ENCODE measurements around the gene CFL1.

The CFL1 gene

GRCh38 chr11:65869643-65870306, 11.8 kb upstream of the CFL1 start:
- no peak for DNase-seq (ENCODE audit: low spot score)

GRCh38 chr11:65868907-65869306, 10.9 kb upstream of the CFL1 start:
- no peak for DNase-seq (ENCODE audit: low spot score)

GRCh38 chr11:65868076-65868667, 10.2 kb upstream of the CFL1 start:
- no peak for DNase-seq (ENCODE audit: low spot score)

GRCh38 chr11:65867284-65868071, 9.5 kb upstream of the CFL1 start:
- DNase-seq (ENCODE audit: low spot score): no peak

GRCh38 chr11:65866509-65867283, 8.7 kb upstream of the CFL1 start:
- no peak for DNase-seq (ENCODE audit: low spot score)

GRCh38 chr11:65865550-65866172, 7.7 kb upstream of the CFL1 start:
- DNase-seq (ENCODE audit: low spot score): no peak

- no peak for DNase-seq (ENCODE audit: low spot score)
Observed at GRCh38 chr11:65864706-65865471, 6.9 kb upstream of the CFL1 start.

- no peak for DNase-seq (ENCODE audit: low spot score)
Observed at GRCh38 chr11:65863889-65864705, 6.1 kb upstream of the CFL1 start.

- no peak for DNase-seq (ENCODE audit: low spot score)
Observed at GRCh38 chr11:65862941-65863888, 5.2 kb upstream of the CFL1 start.

- DNase-seq (ENCODE audit: low spot score): no peak
Observed at GRCh38 chr11:65862191-65862735, 4.3 kb upstream of the CFL1 start.

- no peak for DNase-seq (ENCODE audit: low spot score)
Observed at GRCh38 chr11:65861533-65862183, 3.7 kb upstream of the CFL1 start.

- DNase-seq (ENCODE audit: low spot score): no peak
Observed at GRCh38 chr11:65861165-65861505, 3.2 kb upstream of the CFL1 start.

GRCh38 chr11:65860278-65861164, 2.5 kb upstream of the CFL1 start, which contains the start of gene MUS81:
Gene MUS81, plus strand, starts transcription at chr11:65860433. Its CDS starts 321 bp downstream, at chr11:65860754.
- peak; percentile 92 for DNase-seq (ENCODE audit: low spot score)

- no peak for DNase-seq (ENCODE audit: low spot score)
Observed at GRCh38 chr11:65859812-65860277, 1.9 kb upstream of the CFL1 start.

- DNase-seq (ENCODE audit: low spot score): peak; percentile 96
Observed at GRCh38 chr11:65859095-65859811, 1.3 kb upstream of the CFL1 start.

- DNase-seq (ENCODE audit: low spot score): no peak
Observed at GRCh38 chr11:65858681-65859087, 704 bp upstream of the CFL1 start.

- no peak for DNase-seq (ENCODE audit: low spot score)
Observed at GRCh38 chr11:65857500-65857852, 504 bp downstream of the CFL1 start.

All from globus pallidus (tissue), 1 donor.